RPMI7951 (cell line): ENCODE measurements around the gene TBCD. TPM values are rescaled to one million over a fixed set of nuclear protein-coding genes. Genes with fewer than 3 reads are reported as not detected.

Source experiments
- total RNA-seq: library from RNA; depleted of rRNA; stranded (reverse); fragments of >200 nt; shearing (Covaris generic); gene quantifications from 2 replicates; pipeline ENCODE4 v1.2.3, GENCODE V29; 2014; rRNA removed

The TBCD gene
- total RNA-seq, 1 experiment from 2014 or later = 18.4 TPM

Other genes starting within 250 kb of the TBCD start
- gene FOXK2, start 232.3 kb upstream of the TBCD start, total RNA-seq = 17.1 and 17.8 TPM in 2 replicates
- 59.1 and 62.5 TPM in 2 replicates for gene WDR45B, start 103.6 kb upstream of the TBCD start, total RNA-seq
- gene RAB40B, start 53.4 kb upstream of the TBCD start, total RNA-seq = 3.2 and 7.3 TPM in 2 replicates
- gene FN3KRP, start 35.4 kb upstream of the TBCD start, total RNA-seq = 21.5 and 22.0 TPM in 2 replicates
- 0.68 TPM in 1 of 2 replicates, not detected in the other for gene FN3K, start 16.4 kb upstream of the TBCD start, total RNA-seq
- gene ZNF750, start 88.0 kb downstream of the TBCD start, total RNA-seq = not detected in 2 replicates